HG02840 (cell line): Measurements from ENCODE around the gene PLPPR3.

Experiments
- ATAC-seq: cut with Tn5 transposase; IDR thresholded peaks from one replicate; pipeline ENCODE4 v1.9.1; 2021; ENCODE audit warnings: mild to moderate bottlenecking, moderate library complexity, moderate number of reproducible peaks; ENCODE audit not compliant: unreplicated experiment, low FRiP score

PLPPR3 gene

GRCh38 chr19:780935-781334 lies 40.8 kb downstream of the PLPPR3 start:
- ATAC-seq: no peak

DNA sequence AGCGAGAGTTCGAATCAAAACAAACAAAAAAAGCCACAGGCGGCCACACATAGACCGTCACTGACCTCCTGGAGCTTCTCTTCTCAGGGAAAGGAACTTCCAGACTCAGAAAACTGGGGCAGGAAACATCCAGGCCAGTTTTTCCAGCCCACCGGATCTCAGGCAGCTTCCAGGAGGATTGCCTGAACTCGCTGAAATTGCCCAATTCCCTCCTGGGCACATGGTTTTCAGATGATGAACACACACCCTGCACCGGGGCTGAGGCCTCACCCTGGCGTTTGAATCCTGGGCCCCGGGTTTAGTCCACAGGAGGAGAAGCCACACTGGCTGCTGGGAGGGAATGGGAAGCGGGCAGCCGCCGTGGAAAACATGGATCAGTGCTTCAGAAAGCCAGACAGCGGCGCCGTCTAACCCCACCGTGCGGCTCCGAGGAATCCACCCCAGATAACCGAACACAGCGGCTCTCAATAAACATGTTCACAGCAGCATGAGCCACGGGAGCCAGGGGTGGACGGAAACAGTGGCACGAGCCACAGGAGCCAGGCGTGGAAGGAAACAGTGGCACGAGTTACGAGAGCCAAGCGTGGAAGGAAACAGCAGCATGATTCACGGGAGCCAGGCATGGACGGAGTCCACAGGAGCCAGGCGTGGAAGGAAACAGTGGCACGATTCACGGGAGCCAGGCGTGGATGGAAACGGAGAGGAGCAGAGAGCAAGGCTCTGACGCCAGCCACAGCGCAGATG lies 42.7 kb downstream of the PLPPR3 start:
- no peak for ATAC-seq

- ATAC-seq: no peak
Measured at GRCh38 chr19:776549-776948, 45.2 kb downstream of the PLPPR3 start.

DNA sequence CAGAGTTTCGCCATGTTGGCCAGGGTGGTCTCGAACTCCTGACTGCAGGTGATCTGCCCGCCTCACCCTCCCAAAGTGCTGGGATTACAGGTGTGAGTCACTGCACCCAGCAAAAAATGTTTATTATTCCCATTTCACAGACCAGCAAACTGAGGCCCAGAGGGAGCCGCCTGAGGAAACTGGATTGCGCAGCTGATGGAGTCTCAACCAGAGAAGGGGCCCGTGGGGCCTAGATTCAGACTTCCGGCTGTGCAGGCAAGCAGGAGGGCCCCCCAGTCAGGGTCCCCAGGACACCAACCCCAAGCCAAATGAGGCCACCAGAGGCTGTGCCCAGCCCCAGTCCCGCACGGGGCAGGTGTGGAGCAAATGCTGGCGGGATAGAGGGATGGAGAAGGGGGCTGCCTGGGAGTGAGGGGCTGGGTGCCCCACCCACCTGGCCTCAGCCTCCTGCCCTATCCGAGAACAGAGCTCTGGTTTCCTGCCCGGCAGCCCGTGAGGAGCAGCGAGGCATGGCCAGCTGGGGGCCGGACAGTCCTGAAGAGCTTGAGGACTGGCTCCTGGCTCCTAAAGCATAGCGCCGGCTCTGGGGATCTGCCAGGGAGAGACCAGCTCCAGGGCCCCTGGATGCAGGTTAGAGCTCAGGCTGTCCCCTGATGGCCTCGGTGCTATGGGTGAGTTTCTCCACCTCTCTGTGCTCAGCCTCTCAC lies 48.9 kb downstream of the PLPPR3 start:
- no peak for ATAC-seq

GRCh38 chr19:772063-772462 lies 49.7 kb downstream of the PLPPR3 start:
- ATAC-seq: no peak

GRCh38 chr19:771332-771785 lies 50.4 kb downstream of the PLPPR3 start:
- ATAC-seq: no peak

- ATAC-seq: no peak
Measured at GRCh38 chr19:769616-770015, 52.1 kb downstream of the PLPPR3 start.

DNA sequence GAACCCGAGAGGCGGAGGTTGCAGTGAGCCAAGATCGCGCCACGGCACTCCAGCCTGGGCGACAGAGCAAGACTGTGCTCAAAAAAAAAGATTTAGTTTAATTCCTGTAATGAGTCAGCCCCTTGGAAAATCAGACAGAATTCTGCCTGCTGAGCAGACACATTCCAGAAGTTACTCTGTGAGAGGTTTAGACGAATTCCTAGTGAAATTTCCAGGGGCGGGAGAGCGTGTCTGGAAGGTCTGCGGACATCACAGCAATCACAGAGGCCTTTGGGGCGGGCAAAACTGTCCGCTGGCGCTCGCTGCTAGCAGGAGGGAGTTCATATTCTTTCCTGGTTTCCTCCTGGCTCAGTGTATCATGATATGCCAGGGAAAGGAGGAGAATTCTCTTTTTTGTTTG lies 53.3 kb downstream of the PLPPR3 start:
- ATAC-seq: no peak

DNA sequence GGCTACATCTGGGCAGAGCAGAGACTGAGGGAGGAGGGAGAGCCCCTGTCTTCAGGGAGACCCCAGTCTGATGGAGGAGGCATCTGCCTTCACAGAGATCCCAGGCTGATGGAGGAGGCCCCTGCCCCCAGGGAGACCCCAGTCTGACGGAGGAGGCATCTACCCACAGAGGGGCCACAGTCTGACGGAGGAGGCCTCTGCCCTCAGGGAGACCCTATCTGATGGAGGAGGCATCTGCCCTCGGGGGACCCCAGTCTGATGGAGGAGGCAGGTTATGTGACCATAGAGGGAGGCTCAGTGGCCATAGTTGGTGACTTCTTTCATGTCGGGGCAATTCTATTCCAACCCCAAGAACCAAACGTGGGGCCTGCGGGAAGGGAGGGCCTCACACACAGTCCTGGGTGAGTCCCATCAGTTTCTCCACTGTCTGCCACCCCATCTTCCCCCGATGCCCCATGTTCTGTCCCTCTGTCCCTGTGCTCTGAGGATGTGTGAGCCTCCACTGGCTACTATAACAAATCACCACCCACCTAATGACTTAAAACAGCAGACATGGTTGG lies 56.5 kb downstream of the PLPPR3 start:
- no peak for ATAC-seq

GRCh38 chr19:764301-764700 lies 57.5 kb downstream of the PLPPR3 start:
- ATAC-seq: no peak

DNA sequence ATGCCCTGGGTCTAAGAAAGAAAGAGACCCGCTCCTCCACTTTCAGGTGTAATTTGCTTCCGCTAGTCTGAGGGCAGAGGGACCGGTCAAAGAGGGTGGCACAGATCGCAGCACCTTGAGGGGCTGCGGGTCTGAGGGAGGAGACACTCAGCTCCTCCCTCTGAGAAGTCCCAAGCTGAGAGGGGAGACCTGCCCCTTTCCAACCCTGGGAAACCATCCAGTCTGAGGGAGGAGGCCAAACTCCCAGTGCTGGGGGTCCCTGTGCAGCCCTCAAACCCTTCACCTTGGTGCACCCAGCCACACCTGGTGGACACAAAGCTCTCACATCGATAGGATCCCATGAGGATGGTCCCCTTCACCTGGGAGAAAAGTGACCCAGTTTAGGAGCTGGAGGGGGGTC lies 57.9 kb downstream of the PLPPR3 start:
- ATAC-seq: no peak

DNA sequence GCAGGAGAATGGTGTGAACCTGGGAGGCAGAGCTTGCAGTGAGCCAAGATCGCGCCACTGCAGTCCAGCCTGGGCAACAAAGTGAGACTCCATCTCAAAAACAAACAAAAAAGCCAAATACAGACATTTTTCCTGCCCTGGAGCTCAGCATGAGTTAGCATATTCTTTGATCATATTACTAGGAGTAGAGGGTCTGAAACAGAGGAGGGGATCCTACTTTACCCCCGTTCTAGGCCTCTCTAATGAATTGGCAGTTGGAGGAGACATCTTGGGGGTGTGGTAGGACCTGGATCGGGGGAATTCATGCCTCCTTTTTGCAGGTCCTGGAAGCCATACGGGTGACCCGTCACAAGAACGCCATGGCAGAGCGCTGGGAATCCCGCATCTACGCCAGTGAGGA lies 58.6 kb downstream of the PLPPR3 start:
- ATAC-seq: no peak
